Activated CD4-positive, alpha-beta memory T cell treated with anti-CD3 and anti-CD28 coated beads, Interleukin-2, amount 10 ng/mL, durations not matched to agents 7 days and 5 days (primary cell): ENCODE results near the gene NTN1. TPM values are rescaled to one million over a fixed set of nuclear protein-coding genes. Genes with fewer than 3 reads are reported as not detected.
"Not testable (repeated sequence)": the region's sequence is repeated elsewhere in the genome, so short reads cannot be mapped to it uniquely, and the experiment has no call there.

Experiments
- CTCF ChIA-PET: fragments of 350-600 bp; sonication (Branson Sonifier 250); formaldehyde crosslinking; loops from one replicate; lab custom pipeline; 2021; ENCODE audit warnings: antibody characterized with exemption, inconsistent platforms; lab: Charles Lee
- POLR2A ChIA-PET: fragments of 350-600 bp; sonication (Branson Sonifier 250); formaldehyde crosslinking; loops from one replicate; lab custom pipeline; 2021; ENCODE audit warnings: antibody characterized with exemption; lab: Charles Lee
- DNase-seq: peaks from one replicate; pipeline ENCODE4 v3.0.0-alpha.2; 2020
- H3K27ac Mint-ChIP-seq: one replicate; pipeline ENCODE4 v1.8.0; 2021; ENCODE audit warnings: mild to moderate bottlenecking, mixed read lengths
- H3K27me3 Mint-ChIP-seq: one replicate; pipeline ENCODE4 v1.8.0; 2021; ENCODE audit warnings: mixed read lengths
- H3K36me3 Mint-ChIP-seq: one replicate; pipeline ENCODE4 v1.8.0; 2021; ENCODE audit warnings: low read depth, mixed read lengths
- H3K4me1 Mint-ChIP-seq: one replicate; pipeline ENCODE4 v1.8.0; 2021; ENCODE audit warnings: mixed read lengths
- H3K4me3 Mint-ChIP-seq: one replicate; pipeline ENCODE4 v1.8.0; 2021; ENCODE audit warnings: mild to moderate bottlenecking, mixed read lengths
- H3K9me3 Mint-ChIP-seq: one replicate; pipeline ENCODE4 v1.8.0; 2021; ENCODE audit warnings: mixed read lengths
- total RNA-seq, 2 experiments: library from RNA; stranded (reverse); gene quantifications; one replicate each; pipeline ENCODE4 v1.2.3, GENCODE V29; 2021

The NTN1 gene
- total RNA-seq, 2 experiments from 2014 or later: not detected

GRCh38 chr17:9132944-9133610, 111.8 kb downstream of the NTN1 start:
- H3K27ac Mint-ChIP-seq: no peak overlapping the region
- DNase-seq: no peak
- no peaks in the 10 kb centered on the region for H3K4me1 Mint-ChIP-seq
- no peak overlapping the region for H3K4me3 Mint-ChIP-seq
- ChIA-PET CTCF (no interaction called here), POLR2A (no interaction called here)
- H3K36me3 Mint-ChIP-seq: no peaks in the 10 kb centered on the region
- H3K27me3 Mint-ChIP-seq: no peaks in the 10 kb centered on the region
- no peaks in the 10 kb centered on the region for H3K9me3 Mint-ChIP-seq

GRCh38 chr17:9138161-9138717, 116.9 kb downstream of the NTN1 start:
- no peaks in the 10 kb centered on the region for H3K9me3 Mint-ChIP-seq
- POLR2A ChIA-PET: no interaction called here
- H3K36me3 Mint-ChIP-seq: no peaks in the 10 kb centered on the region
- no peak for DNase-seq
- CTCF ChIA-PET: no interaction called here
- no peaks in the 10 kb centered on the region for H3K4me1 Mint-ChIP-seq
- H3K4me3 Mint-ChIP-seq: no peak overlapping the region
- H3K27ac Mint-ChIP-seq: no peak overlapping the region
- H3K27me3 Mint-ChIP-seq: no peaks in the 10 kb centered on the region

GRCh38 chr17:9139695-9140094, 118.4 kb downstream of the NTN1 start:
- H3K27ac Mint-ChIP-seq: no peak overlapping the region
- H3K9me3 Mint-ChIP-seq: no peaks in the 10 kb centered on the region
- CTCF ChIA-PET: no interaction called here
- DNase-seq: no peak
- H3K4me3 Mint-ChIP-seq: no peak overlapping the region
- no peaks in the 10 kb centered on the region for H3K36me3 Mint-ChIP-seq
- no peaks in the 10 kb centered on the region for H3K27me3 Mint-ChIP-seq
- POLR2A ChIA-PET: no interaction called here
- H3K4me1 Mint-ChIP-seq: no peaks in the 10 kb centered on the region

GRCh38 chr17:9140550-9141424, 119.5 kb downstream of the NTN1 start:
- H3K27ac Mint-ChIP-seq: no peak overlapping the region
- no peak overlapping the region for H3K4me3 Mint-ChIP-seq
- H3K27me3 Mint-ChIP-seq: no peaks in the 10 kb centered on the region
- ChIA-PET POLR2A (no interaction called here), CTCF (no interaction called here)
- DNase-seq: no peak
- no peaks in the 10 kb centered on the region for H3K4me1 Mint-ChIP-seq
- no peaks in the 10 kb centered on the region for H3K9me3 Mint-ChIP-seq
- H3K36me3 Mint-ChIP-seq: no peaks in the 10 kb centered on the region

GRCh38 chr17:9141425-9141753, 120.1 kb downstream of the NTN1 start:
- Mint-ChIP-seq H3K4me3 (no peak overlapping the region), H3K27ac (no peak overlapping the region), H3K9me3 (no peaks in the 10 kb centered on the region), H3K36me3 (no peaks in the 10 kb centered on the region), H3K4me1 (no peaks in the 10 kb centered on the region), H3K27me3 (no peaks in the 10 kb centered on the region)
- DNase-seq: no peak
- ChIA-PET CTCF (no interaction called here), POLR2A (no interaction called here)

- Mint-ChIP-seq H3K27me3 (no peaks in the 10 kb centered on the region), H3K4me3 (no peak overlapping the region), H3K36me3 (no peaks in the 10 kb centered on the region), H3K4me1 (no peaks in the 10 kb centered on the region), H3K27ac (no peak overlapping the region), H3K9me3 (no peaks in the 10 kb centered on the region)
- ChIA-PET POLR2A (no interaction called here), CTCF (no interaction called here)
- DNase-seq: no peak
Observed at GRCh38 chr17:9142772-9143494, 121.6 kb downstream of the NTN1 start.

- H3K4me3 Mint-ChIP-seq: no peak overlapping the region
- H3K36me3 Mint-ChIP-seq: no peaks in the 10 kb centered on the region
- CTCF ChIA-PET: no interaction called here
- H3K4me1 Mint-ChIP-seq: no peaks in the 10 kb centered on the region
- H3K27ac Mint-ChIP-seq: no peak overlapping the region
- H3K27me3 Mint-ChIP-seq: peaks cover 1% of the 10 kb centered on the region
- H3K9me3 Mint-ChIP-seq: no peaks in the 10 kb centered on the region
- POLR2A ChIA-PET: no interaction called here
- no peak for DNase-seq
Observed at GRCh38 chr17:9144502-9145249, 123.4 kb downstream of the NTN1 start.

- Mint-ChIP-seq H3K27ac (no peak overlapping the region), H3K27me3 (peaks cover 1% of the 10 kb centered on the region), H3K36me3 (no peaks in the 10 kb centered on the region), H3K9me3 (no peaks in the 10 kb centered on the region), H3K4me1 (no peaks in the 10 kb centered on the region), H3K4me3 (no peak overlapping the region)
- ChIA-PET POLR2A (no interaction called here), CTCF (no interaction called here)
- no peak for DNase-seq
Observed at GRCh38 chr17:9146064-9146463, 124.8 kb downstream of the NTN1 start.

GRCh38 chr17:9148905-9149525, 127.7 kb downstream of the NTN1 start:
- Mint-ChIP-seq H3K9me3 (no peaks in the 10 kb centered on the region), H3K27me3 (peaks cover 1% of the 10 kb centered on the region), H3K27ac (no peak overlapping the region), H3K36me3 (no peaks in the 10 kb centered on the region), H3K4me1 (no peaks in the 10 kb centered on the region), H3K4me3 (no peak overlapping the region)
- ChIA-PET CTCF (no interaction called here), POLR2A (no interaction called here)
- DNase-seq: no peak

- ChIA-PET POLR2A (no interaction called here), CTCF (no interaction called here)
- no peaks in the 10 kb centered on the region for H3K4me1 Mint-ChIP-seq
- no peaks in the 10 kb centered on the region for H3K36me3 Mint-ChIP-seq
- H3K27me3 Mint-ChIP-seq: peaks cover 1% of the 10 kb centered on the region
- H3K9me3 Mint-ChIP-seq: no peaks in the 10 kb centered on the region
- H3K27ac Mint-ChIP-seq: no peak overlapping the region
- H3K4me3 Mint-ChIP-seq: no peak overlapping the region
- no peak for DNase-seq
Observed at GRCh38 chr17:9150446-9151090, 129.3 kb downstream of the NTN1 start.

GRCh38 chr17:9151091-9151490, 129.8 kb downstream of the NTN1 start:
- Mint-ChIP-seq H3K4me1 (no peaks in the 10 kb centered on the region), H3K4me3 (no peak overlapping the region), H3K36me3 (no peaks in the 10 kb centered on the region), H3K27ac (no peak overlapping the region), H3K9me3 (no peaks in the 10 kb centered on the region), H3K27me3 (peaks cover 1% of the 10 kb centered on the region)
- DNase-seq: no peak
- CTCF ChIA-PET: no interaction called here
- POLR2A ChIA-PET: no interaction called here

GRCh38 chr17:9151740-9152139, 130.4 kb downstream of the NTN1 start:
- POLR2A ChIA-PET, H3K4me3 Mint-ChIP-seq, H3K9me3 Mint-ChIP-seq, H3K27me3 Mint-ChIP-seq, H3K27ac Mint-ChIP-seq, CTCF ChIA-PET, H3K36me3 Mint-ChIP-seq, H3K4me1 Mint-ChIP-seq, DNase-seq: not testable (repeated sequence)
